ENCODE data around the gene DPH1.

Gene DPH1

GRCh38 chr17:2025622-2026309 is 4.2 kb upstream of the DPH1 start:
- in situ Hi-C loops (cut with HindIII; ENCODE audit: low sequenced_read_pairs): no loop called here

GRCh38 chr17:2027528-2028233 is 2.3 kb upstream of the DPH1 start:
- in situ Hi-C loops (cut with HindIII; ENCODE audit: low sequenced_read_pairs): no loop called here

GRCh38 chr17:2028234-2028614 is 1.7 kb upstream of the DPH1 start:
- in situ Hi-C loops (cut with HindIII; ENCODE audit: low sequenced_read_pairs): no loop called here

GRCh38 chr17:2028737-2029136 is 1.2 kb upstream of the DPH1 start:
- in situ Hi-C loops (cut with HindIII; ENCODE audit: low sequenced_read_pairs): no loop called here

GRCh38 chr17:2030779-2031163 is 818 bp downstream of the DPH1 start:
- in situ Hi-C loops (cut with HindIII; ENCODE audit: low sequenced_read_pairs): no loop called here

- in situ Hi-C loops (cut with HindIII; ENCODE audit: low sequenced_read_pairs): no loop called here
Observed at GRCh38 chr17:2033153-2033552, 3.2 kb downstream of the DPH1 start.

GRCh38 chr17:2034157-2034556 is 4.2 kb downstream of the DPH1 start:
- in situ Hi-C loops (cut with HindIII; ENCODE audit: low sequenced_read_pairs): no loop called here

DNA sequence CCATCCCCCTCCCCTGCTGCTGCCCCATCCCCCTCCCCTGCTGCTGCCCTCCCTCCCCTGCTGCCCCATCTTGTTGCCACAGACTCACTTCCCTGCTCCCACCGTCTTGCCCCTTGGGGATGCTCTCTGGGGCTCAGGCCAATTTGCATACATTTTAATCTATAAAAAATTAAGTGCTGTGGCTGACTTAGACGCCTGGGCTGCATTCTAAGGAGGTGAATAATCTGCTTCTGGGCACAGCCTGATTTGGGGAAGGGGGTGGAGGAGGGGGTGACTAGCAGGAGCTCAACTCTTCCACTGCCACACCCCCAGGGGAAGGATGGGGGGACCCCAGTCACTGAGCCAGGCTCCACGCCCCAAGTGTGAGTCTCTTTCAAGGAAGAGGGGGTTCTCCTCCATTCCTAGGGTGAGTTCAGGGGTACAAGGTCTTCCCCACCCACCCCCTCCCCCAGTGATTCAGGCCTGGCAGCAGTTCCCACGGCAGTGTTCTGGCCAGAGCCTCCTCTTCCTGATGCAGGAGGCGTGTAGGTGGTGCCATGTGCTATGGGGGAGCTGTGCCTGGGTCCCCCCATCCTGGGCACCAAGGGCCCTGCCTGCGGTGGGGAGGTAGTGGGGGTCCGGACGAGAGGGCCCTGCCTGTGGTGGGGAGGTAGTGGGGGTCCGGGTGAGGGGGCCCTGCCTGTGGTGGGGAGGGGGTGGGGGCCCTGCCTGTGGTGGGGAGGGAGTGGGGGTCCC is 5.0 kb downstream of the DPH1 start:
- in situ Hi-C loops (cut with HindIII; ENCODE audit: low sequenced_read_pairs): no loop called here

- in situ Hi-C loops (cut with HindIII; ENCODE audit: low sequenced_read_pairs): no loop called here
Observed at GRCh38 chr17:2035541-2036488, 5.9 kb downstream of the DPH1 start.

DNA sequence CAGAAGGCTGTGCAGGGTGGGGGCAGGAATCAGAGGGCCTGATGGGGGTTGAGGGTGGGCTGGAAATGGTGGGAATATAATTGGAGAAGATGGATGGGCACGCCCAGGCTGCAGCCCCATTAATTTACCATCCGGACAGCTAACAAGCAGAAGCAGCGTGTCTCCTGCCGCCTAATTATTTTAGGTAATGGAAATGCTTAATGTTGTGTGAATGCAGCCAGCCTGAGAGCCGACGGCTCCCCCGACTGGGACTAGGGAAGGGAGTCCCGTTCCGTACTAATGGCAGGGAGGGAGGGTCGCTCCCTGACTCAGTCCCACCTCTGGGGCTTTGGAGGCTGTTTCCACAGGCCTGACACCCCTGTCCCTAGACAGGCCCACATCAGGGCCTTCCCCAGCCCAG is 7.2 kb downstream of the DPH1 start:
- in situ Hi-C loops (cut with HindIII; ENCODE audit: low sequenced_read_pairs): no loop called here

DNA sequence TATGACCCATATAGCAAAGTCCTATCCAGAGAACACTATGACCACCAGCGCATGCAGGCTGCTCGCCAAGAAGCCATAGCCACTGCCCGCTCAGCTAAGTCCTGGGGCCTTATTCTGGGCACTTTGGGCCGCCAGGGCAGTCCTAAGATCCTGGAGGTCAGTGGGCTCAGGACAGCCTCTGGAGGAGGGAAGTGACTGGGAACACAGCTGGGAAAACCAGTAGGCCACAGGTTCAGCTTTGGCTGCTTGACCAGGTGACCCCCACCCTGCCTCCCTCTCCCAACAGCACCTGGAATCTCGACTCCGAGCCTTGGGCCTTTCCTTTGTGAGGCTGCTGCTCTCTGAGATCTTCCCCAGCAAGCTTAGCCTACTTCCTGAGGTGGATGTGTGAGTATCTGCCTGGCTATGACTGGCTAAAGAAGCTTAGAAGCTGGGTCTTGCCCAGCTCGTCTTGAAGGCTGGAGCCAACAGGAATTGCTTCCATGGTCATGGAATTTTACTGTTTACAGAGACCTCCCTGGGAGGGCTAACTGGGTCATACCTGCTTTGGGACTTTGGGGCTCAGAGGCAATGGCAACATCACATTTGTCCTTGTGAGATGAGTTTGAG is 10.4 kb downstream of the DPH1 start:
- in situ Hi-C loops (cut with HindIII; ENCODE audit: low sequenced_read_pairs): no loop called here

DNA sequence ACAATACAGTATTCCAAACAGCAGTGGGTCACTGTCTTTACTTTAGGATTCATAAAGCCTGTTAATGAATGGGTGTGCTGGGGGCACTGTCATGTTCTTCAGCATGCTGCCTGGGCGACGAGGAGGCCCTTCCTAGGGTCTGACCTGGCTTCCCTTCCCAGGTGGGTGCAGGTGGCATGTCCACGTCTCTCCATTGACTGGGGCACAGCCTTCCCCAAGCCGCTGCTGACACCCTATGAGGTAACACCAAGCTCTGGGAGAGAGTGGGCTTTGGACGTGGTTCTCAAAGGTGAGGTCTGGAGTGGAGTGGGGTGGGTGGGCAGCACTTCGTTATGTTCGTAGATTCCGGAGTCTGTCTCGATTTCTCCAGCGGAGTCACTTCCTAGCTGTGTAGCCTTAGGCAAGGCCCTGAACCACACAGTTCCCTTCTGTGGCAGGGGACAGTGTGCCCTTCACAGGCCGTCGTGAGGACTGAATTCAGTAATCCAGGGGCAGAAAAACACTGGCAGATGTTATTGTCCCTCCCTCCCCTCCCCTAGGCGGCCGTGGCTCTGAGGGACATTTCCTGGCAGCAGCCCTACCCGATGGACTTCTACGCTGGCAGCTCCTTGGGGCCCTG is 11.1 kb downstream of the DPH1 start:
- in situ Hi-C loops (cut with HindIII; ENCODE audit: low sequenced_read_pairs): no loop called here

GRCh38 chr17:2041561-2042389 is 11.8 kb downstream of the DPH1 start, which contains the start of gene OVCA2:
OVCA2 (plus strand) TSS chr17:2042022; CDS start chr17:2042048, 26 bp downstream.
- in situ Hi-C loops (cut with HindIII; ENCODE audit: low sequenced_read_pairs): no loop called here

DNA sequence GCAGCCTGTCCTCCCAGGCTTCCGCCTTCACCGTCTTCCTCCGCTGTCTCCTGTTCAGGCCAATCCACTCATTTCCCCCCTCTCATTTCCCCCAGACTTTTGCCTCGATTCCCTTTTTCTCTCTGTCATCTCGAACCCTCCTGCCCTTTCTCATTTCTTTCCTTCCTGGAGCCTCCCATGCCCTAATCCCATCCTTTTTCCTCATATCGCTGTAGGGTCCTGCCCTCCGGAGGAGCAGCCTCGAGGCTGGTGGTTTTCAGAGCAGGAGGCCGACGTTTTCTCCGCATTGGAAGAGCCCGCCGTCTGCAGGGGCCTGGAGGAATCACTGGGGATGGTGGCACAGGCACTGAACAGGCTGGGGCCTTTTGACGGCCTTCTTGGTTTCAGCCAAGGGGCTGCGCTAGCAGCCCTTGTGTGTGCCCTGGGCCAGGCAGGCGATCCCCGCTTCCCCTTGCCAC is 12.5 kb downstream of the DPH1 start:
- in situ Hi-C loops (cut with HindIII; ENCODE audit: low sequenced_read_pairs): no loop called here

- in situ Hi-C loops (cut with HindIII; ENCODE audit: low sequenced_read_pairs): no loop called here
Observed at GRCh38 chr17:2042933-2043332, 13.0 kb downstream of the DPH1 start.

DNA sequence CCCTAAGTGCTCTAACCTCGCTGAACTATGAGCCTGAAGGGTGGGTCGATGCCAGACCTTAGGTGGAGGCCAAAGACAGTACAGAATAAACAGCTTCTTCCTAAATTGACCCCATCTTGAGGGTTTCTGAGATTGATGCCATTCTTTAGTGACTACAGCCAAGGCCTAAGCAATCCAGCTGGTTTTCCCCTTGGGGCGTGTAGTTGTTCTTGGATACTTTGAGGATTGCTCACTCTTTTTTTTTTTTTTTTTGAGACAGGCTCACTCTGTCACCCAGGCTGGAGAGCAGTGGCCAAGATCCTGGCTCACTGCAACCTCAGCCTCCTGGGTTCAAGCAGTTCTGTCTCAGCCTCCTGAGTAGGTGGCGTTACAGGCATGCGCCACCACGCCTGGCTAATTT is 13.8 kb downstream of the DPH1 start:
- in situ Hi-C loops (cut with HindIII; ENCODE audit: low sequenced_read_pairs): no loop called here

DNA sequence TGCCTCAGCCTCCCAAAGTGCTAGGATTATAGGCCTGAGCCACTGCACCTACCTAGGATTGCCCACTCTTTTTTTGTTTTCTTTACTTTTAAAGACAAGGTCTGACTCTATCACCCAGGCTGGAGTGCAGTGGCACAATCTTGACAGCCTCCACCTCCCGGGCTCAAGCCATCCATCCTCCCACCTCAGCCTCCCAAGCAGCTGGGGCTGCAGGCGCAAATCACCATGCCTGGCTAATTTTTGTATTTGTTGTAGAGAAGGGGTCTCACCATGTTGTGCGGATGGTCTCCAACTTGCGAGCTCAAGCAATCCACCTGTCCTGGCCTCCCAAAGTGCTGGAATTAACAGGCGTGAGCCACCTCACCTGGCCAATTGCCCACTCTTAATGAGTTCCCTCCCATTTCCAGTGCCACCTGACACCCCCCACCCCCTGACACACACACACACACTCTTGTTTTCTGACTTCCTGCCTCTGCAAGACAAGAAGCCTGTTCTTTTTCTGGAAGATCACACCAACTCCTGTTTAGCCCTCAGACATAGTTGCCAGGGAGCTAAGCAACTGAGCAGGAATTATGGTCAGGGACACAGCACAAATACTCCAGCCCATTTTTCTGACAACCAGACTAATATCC is 14.4 kb downstream of the DPH1 start:
- in situ Hi-C loops (cut with HindIII; ENCODE audit: low sequenced_read_pairs): no loop called here

DNA sequence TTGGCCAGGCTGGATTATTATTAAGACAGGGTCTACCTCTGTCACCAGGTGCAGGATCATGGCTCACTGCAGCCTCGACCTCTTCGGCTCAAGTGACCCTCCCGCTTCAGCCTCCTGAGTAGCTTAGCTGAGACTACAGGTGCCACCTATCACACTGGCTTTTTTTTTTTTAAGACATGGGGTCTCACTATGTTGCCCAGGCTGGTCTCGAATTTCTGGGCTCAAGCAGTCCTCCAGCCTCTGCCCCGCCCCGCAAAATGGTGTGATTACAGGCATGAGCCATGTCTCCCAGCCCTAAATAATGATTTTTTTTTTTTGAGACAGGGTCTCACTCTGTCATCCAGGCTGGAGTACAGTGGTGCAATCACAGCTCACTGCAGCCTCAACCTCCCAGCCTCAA is 17.6 kb downstream of the DPH1 start:
- in situ Hi-C loops (cut with HindIII; ENCODE audit: low sequenced_read_pairs): no loop called here

DNA sequence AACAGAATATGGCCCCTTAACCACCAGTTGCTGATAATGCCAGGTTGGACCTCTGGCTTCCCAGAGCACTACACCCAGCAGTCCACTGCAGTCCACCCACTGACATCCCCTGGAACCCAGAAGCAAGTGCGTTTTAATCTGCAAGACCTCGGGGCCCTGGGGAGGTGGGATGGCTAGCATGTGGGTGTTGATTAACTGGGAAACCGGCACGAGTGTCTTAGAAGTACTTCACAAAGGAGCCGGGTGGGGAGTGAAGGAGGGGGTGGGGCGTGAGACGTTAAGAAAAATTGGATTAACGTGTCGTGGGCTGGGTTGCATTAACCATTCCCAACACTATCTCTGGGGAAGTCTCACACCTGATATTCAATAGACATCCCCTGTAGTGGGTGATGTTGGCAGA is 18.9 kb downstream of the DPH1 start:
- in situ Hi-C loops (cut with HindIII; ENCODE audit: low sequenced_read_pairs): no loop called here
